Gastroesophageal sphincter (tissue), 4 donors: ENCODE results near the gene TRABD2B. TPM values are rescaled to one million over a fixed set of nuclear protein-coding genes. Genes with fewer than 3 reads are reported as not detected.

Experiments used
- ATAC-seq: fragments of 150-250 bp; one replicate; pipeline ENCODE4 v1.9.1; 2016; ENCODE audit warnings: mild to moderate bottlenecking, moderate library complexity
- H3K27ac ChIP-seq, 4 donors: fragments of 200-600 bp; sonication (generic) in 3 of 4; 1 replicate in 3 of 4; 2 replicates in 1 of 4; pipeline ENCODE4 v1.5.1; 2016 to 2019
- H3K27me3 ChIP-seq: fragments of 200-600 bp; sonication (generic); one replicate; pipeline ENCODE4 v1.5.1; 2019
- H3K36me3 ChIP-seq, 2 donors: fragments of 200-600 bp; sonication (generic); one replicate each; pipeline ENCODE4 v1.5.1; 2019; ENCODE audit warnings: control low read depth in 1 of 2
- H3K4me1 ChIP-seq, 3 donors: fragments of 200-600 bp; sonication (generic); 1 replicate in 2 of 3; 2 replicates in 1 of 3; pipeline ENCODE4 v1.5.1; 2016 to 2019; ENCODE audit warnings: control low read depth in 2 of 3
- H3K4me3 ChIP-seq, 2 donors: fragments of 200-600 bp; sonication (generic); one replicate each; pipeline ENCODE4 v1.5.1; 2019; ENCODE audit warnings: mild to moderate bottlenecking in 1 of 2, moderate library complexity in 1 of 2
- H3K9me3 ChIP-seq, 3 donors: fragments of 200-600 bp; sonication (generic); one replicate each; pipeline ENCODE4 v1.5.1; 2017 to 2019; ENCODE audit warnings: control low read depth in 2 of 3
- CTCF ChIP-seq, 4 experiments: fragments of 200-600 bp in 2 of 4; fragments of 450-650 bp in 2 of 4; sonication (generic) in 1 of 4; IDR thresholded peaks; one replicate each; pipeline ENCODE4 v1.5.1; 2017 to 2019; ENCODE audit warnings: antibody characterized with exemption in 4 of 4, mild to moderate bottlenecking in 2 of 4, moderate library complexity in 2 of 4
- EP300 ChIP-seq: sonication (generic); formaldehyde crosslinking; IDR thresholded peaks from one replicate; pipeline ENCODE4 v1.6.1; 2017; ENCODE audit warnings: antibody characterized with exemption, mild to moderate bottlenecking
- POLR2A ChIP-seq, 2 donors: fragments of 450-650 bp; IDR thresholded peaks; one replicate each; pipeline ENCODE4 v1.6.1; 2017; ENCODE audit warnings: antibody characterized with exemption in 2 of 2, mild to moderate bottlenecking in 2 of 2, moderate library complexity in 1 of 2
- POLR2AphosphoS5 ChIP-seq: sonication (generic); formaldehyde crosslinking; IDR thresholded peaks from one replicate; pipeline ENCODE4 v1.6.1; 2017; ENCODE audit warnings: antibody characterized with exemption
- WGBS, 2 donors: methylation state at CpG; one replicate each; pipeline ENCODE4 v1.1.5; 2018; ENCODE audit warnings: low coverage in 1 of 2; 5-methylcytosine and 5-hydroxymethylcytosine counted together
- total RNA-seq, 4 donors: library from RNA; depleted of rRNA; stranded (reverse); fragments of >200 nt; gene quantifications; one replicate each; pipeline ENCODE4 v1.1.0, GENCODE V29; 2016

TRABD2B gene
- total RNA-seq = 1 to 10 TPM; 2.6 to 6.5 (median 3.4) TPM

- TF ChIP-seq POLR2AphosphoS5 (peak; percentile 15), CTCF (IDR thresholded peaks at IDR 0.05) (peak; percentile 93 to 100 (median 96)), EP300 (no peak), POLR2A (IDR thresholded peaks at IDR 0.05) (peak in 1 of 2 donors; percentile 13)
- Histone ChIP-seq H3K4me3 (peak within 1 kb of the TSS; percentile 57 to 83), H3K36me3 (no peaks in the 10 kb centered on the region), H3K9me3 (no peaks in the 10 kb centered on the region), H3K27ac (peak within 1 kb of the TSS; percentile 10 to 91 (median 86)), H3K4me1 (peaks cover 0 to 42% (median 10%) of the 10 kb centered on the region in 3 donors), H3K27me3 (peaks cover 39% of the 10 kb centered on the region)
- WGBS, 2 donors = 58 to 65% methylated on average over 4 of the region's 86 CpGs
- ATAC-seq = peak; percentile 78
Observed at GRCh38 chr1:47997289-47998200, at the start of gene TRABD2B. Gene TRABD2B, minus strand, starts transcription at chr1:47997385.

GRCh38 chr1:48044311-48044710 lies 47.1 kb upstream of the TRABD2B start:
- no peak for ATAC-seq
- TF ChIP-seq POLR2A (IDR thresholded peaks at IDR 0.05) (no peak), EP300 (no peak), CTCF (IDR thresholded peaks at IDR 0.05) (no peak), POLR2AphosphoS5 (no peak)
- H3K36me3 ChIP-seq = no peaks in the 10 kb centered on the region
- no peak overlapping the region for H3K27ac ChIP-seq
- 71 to 83% methylated on average over 1 of the region's 2 CpGs for WGBS, 2 donors
- peaks cover 0 to 19% (median 14%) of the 10 kb centered on the region in 3 donors for H3K4me1 ChIP-seq
- H3K4me3 ChIP-seq = no peak overlapping the region
- no peaks in the 10 kb centered on the region for H3K9me3 ChIP-seq
- peaks cover 4% of the 10 kb centered on the region for H3K27me3 ChIP-seq

- H3K4me1 ChIP-seq = peaks cover 0 to 25% (median 17%) of the 10 kb centered on the region in 3 donors
- no peak for TF ChIP-seq POLR2AphosphoS5
- TF ChIP-seq CTCF (IDR thresholded peaks at IDR 0.05) = no peak
- no peak for TF ChIP-seq EP300
- no peak for TF ChIP-seq POLR2A (IDR thresholded peaks at IDR 0.05)
- 60% methylated on average over 1 of the region's 2 CpGs; no CpG with 5 or more reads in 1 of the 2 donors for WGBS, 2 donors
- H3K36me3 ChIP-seq = no peaks in the 10 kb centered on the region
- no peaks in the 10 kb centered on the region for H3K9me3 ChIP-seq
- no peak for ATAC-seq
- H3K27me3 ChIP-seq = peaks cover 4% of the 10 kb centered on the region
- H3K4me3 ChIP-seq = no peak overlapping the region
- no peak overlapping the region for H3K27ac ChIP-seq
Observed at GRCh38 chr1:48043622-48044021, 46.4 kb upstream of the TRABD2B start.

GRCh38 chr1:48040154-48040553 lies 43.0 kb upstream of the TRABD2B start:
- Histone ChIP-seq H3K4me1 (peaks cover 0 to 19% (median 12%) of the 10 kb centered on the region in 3 donors), H3K27ac (peak overlapping the region in 1 of 4 donors; percentile 18), H3K4me3 (no peak overlapping the region), H3K9me3 (no peaks in the 10 kb centered on the region), H3K36me3 (no peaks in the 10 kb centered on the region), H3K27me3 (peaks cover 9% of the 10 kb centered on the region)
- TF ChIP-seq CTCF (IDR thresholded peaks at IDR 0.05) (no peak), POLR2AphosphoS5 (no peak), EP300 (no peak), POLR2A (IDR thresholded peaks at IDR 0.05) (no peak)
- WGBS, 2 donors = 20 to 59% methylated on average over 1 to 3 of the region's 6 CpGs
- no peak for ATAC-seq
